ENCODE results near the gene DET1.

The DET1 gene

DNA sequence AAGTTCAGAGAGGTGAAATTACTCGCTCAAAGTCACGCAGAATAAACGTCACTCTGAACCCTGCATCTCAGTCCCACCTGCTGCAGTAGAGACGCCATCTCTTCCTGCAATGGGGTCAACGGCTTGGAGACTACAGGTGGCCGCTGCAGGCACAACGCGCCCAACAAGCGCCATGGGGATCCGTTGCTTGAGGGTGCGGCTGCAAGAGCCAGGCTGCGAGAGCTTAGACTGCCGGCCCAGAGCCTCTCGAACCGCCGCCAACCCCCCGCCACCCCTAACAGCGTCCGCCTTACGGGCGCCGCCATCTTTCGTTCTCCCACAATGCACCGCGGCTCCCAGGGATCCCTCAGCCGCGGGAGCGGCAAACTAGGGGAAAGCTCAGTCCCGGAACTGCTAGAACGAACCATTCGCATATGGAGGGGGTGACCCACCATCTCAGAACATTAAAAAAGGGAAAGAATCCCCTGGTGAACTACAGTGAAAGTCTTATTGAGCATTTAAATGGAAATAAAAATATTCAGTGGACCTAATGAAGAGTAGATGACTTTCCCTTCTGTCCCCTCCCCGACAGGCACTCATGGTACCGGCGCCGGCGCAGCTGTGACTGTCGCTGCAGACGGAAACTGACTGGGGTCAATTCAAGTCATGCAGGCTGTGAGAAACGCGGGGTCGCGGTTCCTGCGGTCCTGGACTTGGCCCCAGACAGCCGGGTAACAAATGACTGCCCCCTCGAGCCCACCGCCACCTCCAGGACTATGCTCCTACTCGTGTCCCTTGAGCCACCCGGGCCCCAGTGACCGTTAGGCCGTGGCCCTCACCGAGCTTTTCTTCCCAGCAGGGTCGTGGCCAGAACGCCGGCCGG is 79.2 kb downstream of the DET1 start, which contains the start of the genes MRPL46 and MRPS11:
MRPL46 (minus strand) TSS at position 316 of the 862 bp plus-strand sequence; CDS start at position 305, 11 bp downstream.
MRPS11 (plus strand) TSS at position 636 of the 862 bp plus-strand sequence; CDS start at position 646, 10 bp downstream.
- peak; percentile 77 for DNase-seq (ENCODE audit: low read depth)

DNA sequence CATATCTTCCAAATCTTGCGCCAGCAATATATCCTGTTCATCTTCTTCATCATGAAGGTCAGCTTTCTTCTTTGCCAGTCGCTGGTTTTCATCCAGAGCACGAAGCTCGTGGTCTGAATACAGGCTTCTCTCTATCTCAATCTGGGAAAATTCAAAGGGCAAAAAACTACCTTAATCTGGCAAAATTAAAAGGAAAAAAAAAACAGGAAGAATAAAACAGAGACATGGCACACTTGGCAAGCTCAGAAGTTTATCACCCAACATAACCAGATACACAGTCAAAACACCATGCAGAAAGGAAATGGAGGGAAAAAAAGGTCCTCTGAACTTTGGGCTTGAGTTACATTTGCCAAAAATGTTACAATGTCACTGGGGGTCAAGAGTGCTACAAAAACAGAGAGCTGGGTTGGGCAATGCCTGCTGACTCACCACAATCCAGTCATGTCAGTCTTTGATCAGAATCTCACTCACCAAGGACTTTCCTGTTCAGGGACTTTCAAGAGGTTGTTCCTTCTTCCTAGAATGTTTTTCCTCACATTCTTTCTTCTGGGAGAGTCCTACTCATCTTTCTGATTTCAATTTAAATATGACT is 80.8 kb downstream of the DET1 start:
- no peak for DNase-seq (ENCODE audit: low read depth)

DNA sequence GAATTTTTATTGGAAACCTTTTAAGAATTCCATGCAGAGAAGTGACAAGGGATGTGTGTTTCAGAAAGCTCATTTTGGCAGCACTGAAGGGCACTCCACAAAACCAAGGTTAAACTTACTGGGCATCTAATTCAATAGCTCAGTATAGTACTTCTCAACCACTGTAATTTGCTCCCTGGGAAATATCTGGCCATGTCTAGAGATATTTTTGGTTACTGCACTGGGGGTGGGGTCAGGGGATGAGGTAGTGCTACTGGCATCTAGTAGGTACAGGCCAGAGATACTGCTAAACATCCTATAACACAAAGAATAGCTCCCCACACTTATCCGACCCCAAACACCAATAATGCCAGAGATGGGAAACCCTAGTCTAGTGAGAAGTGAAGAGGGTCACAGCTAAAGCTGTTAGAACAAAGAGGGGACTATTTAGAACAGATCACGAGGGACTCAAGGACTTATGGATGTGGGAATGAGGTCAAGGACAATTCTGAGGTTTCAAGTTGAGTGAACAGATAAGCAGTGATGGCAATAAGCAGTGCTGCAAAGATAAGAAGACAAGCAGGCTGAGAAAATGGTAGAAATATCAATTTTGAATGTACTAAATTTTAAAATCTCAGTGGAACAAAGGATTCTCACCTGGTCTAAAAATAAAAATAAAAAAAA is 82.5 kb downstream of the DET1 start:
- no peak for DNase-seq (ENCODE audit: low read depth)
